D721Med (cell line): ENCODE results near the gene MC1R.

Experiments used
- DNase-seq: peaks from one replicate; pipeline ENCODE4 v3.0.0; 2011; ENCODE audit warnings: low spot score; ENCODE audit not compliant: insufficient read length
- FAIRE-seq: peaks from 2 replicates; lab custom pipeline; 2011; peaks lifted over from hg19 to GRCh38; lab: Jason Lieb, UNC
- CTCF ChIP-seq: IDR thresholded peaks from 2 replicates; pipeline ENCODE4 v1.5.1; 2012; ENCODE audit warnings: mild to moderate bottlenecking, control low read depth; ENCODE audit not compliant: insufficient read depth; ENCODE audit errors: missing control alignments

The MC1R gene

GRCh38 chr16:89953671-89954406 is 35.2 kb downstream of the MC1R start:
- DNase-seq, result no peak

DNA sequence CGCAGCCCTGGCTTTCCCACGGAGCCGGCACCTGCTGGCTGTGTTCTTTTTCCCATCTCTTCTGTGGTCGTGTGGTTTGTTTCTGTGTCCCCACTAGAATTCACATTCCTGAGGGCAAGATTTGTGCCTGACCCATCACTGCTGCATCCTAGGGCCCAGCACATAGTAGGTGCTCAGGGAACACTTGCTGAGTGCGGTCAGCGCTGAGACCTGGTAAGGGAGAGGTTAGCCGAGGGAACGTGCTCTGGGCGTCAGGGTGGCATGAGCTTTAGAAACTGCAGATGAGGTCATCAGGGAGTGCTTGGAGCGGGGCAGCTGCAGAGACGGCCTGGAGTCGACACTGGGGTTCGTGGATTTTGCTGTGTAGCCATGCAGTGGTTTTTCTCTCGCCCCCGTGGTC is 35.8 kb downstream of the MC1R start:
- DNase-seq (no peak), FAIRE-seq (no peak)
- TF ChIP-seq CTCF, result no peak

More at GRCh38 chr16:89953671-89954406, 35.2 kb downstream of the MC1R start:
- TF ChIP-seq CTCF, result no peak
- FAIRE-seq, result no peak

- TF ChIP-seq CTCF, result no peak
- FAIRE-seq (no peak), DNase-seq (no peak)
These were observed 36.5 kb downstream of the MC1R start for GRCh38 chr16:89955001-89955685.

DNA sequence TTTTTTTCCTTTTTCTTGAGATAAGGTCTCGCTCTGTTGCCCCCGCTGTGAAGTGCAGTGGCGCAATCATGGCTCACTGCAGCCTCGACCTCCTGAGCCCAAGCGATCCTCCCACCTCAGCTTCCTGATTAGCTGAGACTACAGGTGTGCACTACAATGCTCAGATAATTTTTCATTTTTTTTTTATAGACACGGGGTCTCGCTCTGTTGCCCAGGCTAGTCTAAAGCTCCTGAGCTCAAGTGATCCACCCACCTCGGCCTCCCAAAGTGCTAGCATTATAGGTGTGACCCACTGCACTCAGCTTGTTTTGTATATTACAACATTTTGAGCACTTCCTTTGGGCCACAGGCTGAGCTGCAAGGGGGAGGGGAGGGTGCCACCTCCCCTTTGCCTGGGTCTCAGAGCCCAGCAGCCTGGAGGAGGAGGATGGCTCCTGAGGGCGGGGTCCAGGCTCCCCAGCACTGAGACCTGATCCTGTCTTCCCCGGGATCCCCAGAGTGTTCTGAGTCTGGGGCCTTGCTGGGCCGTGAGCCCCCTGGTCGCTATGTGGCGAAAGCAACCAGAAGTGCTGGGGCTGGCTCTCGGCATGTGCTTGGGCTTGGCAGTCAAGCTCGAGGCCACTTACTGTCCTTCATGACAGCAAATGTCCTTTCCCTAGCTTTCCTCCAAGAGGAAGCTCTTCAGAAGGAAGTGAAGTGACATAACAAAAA is 38.0 kb downstream of the MC1R start:
- DNase-seq (no peak), FAIRE-seq (no peak)
- TF ChIP-seq CTCF, result no peak

DNA sequence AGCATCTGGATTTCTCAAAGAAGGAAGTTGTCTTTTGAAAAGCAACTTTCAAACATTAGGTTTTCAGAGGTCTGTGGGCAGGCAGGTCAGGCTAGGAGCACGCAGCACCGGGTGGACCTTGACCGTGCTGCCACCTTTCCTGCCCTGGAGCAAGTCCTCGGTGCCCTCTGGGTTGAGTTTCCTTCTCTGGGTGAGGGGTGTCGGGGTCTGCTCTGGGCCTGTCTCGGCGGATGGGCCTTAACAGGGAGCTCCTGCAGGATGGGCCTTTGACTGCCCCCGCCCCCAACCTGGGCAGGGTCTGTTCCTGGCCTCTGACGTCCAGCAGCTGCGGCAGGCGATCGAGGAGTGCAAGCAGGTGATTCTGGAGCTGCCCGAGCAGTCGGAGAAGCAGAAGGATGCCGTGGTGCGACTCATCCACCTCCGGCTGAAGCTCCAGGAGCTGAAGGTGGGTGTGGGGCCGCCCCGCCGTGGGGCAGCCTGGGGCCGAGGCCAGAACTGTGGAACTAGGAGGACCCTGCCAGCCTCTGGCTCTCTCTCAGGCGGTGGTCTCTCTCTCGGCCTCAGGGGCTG is 38.6 kb downstream of the MC1R start:
- FAIRE-seq (no peak), DNase-seq (no peak)
- no peak for TF ChIP-seq CTCF

- FAIRE-seq, result no peak
- no peak for DNase-seq
- TF ChIP-seq CTCF, result no peak
These were observed 39.4 kb downstream of the MC1R start for GRCh38 chr16:89958068-89958467.
